GM12892 (cell line): ENCODE results near the gene PPFIA3.

Source experiments
- POLR2A ChIP-seq: IDR thresholded peaks from 2 replicates; pipeline ENCODE4 v1.6.1; 2011; ENCODE audit warnings: low read depth, low read length, control low read depth
- POLR2AphosphoS5 ChIP-seq: IDR thresholded peaks from 2 replicates; pipeline ENCODE4 v1.6.1; 2011; ENCODE audit warnings: low read depth, low read length, control low read depth
- TAF1 ChIP-seq: IDR thresholded peaks from 2 replicates; pipeline ENCODE4 v1.6.1; 2011; ENCODE audit warnings: low read depth, mild to moderate bottlenecking, control low read depth, low read length, borderline replicate concordance

DNA sequence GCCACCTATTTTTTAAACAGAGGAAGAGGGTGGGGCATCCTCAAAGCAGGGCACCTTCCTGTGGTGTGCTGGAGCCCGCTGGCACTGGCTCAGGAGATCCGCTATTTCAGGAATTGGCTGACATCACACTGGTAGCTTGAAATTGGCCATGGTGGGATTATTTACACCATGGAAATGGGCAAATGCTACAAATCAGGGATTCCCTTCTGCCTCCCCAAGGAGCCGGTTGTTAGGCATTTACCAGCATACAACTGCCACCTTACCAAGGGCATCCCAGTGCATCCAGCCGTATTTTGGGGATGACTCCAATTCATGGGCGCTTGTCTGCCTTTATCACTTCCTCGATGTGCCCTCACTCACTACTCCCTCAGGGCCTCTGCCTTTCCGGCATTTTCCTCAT, 21.6 kb downstream of the PPFIA3 start:
- TF ChIP-seq TAF1 (no peak), POLR2A (no peak), POLR2AphosphoS5 (no peak)
